ENCODE measurements around the gene SOD1.

Gene SOD1

DNA sequence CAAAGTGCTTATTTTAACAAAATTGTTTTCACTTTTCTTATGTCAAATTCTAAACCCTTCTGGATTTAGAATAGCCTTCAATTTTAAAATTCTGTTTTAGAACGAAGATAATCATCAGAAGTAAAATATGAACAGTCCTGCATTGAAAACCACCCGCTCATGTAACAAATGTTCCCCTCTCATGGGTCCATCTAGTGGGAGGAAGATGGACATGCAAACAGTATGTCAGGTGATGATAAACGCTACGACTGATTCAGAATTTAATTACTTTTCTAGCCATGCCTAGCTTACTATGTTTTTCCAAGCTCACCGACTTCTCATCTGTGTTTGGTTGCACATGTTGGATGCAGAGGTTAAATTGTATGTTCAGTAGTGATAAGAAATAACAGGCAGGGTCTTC is 23.5 kb downstream of the SOD1 start:
- Histone ChIP-seq H3K27me3 (no peaks in the 10 kb centered on the region; the same call in 1 of the 2 replicates), H3K9me3 (no peaks in the 10 kb centered on the region), H3K4me1 (no peaks in the 10 kb centered on the region), H3K36me3 (peaks cover 64% of the 10 kb centered on the region), H3K4me3 (ENCODE audit: low read depth, low read length) (no peak overlapping the region)
- TF ChIP-seq, protein P1, sequence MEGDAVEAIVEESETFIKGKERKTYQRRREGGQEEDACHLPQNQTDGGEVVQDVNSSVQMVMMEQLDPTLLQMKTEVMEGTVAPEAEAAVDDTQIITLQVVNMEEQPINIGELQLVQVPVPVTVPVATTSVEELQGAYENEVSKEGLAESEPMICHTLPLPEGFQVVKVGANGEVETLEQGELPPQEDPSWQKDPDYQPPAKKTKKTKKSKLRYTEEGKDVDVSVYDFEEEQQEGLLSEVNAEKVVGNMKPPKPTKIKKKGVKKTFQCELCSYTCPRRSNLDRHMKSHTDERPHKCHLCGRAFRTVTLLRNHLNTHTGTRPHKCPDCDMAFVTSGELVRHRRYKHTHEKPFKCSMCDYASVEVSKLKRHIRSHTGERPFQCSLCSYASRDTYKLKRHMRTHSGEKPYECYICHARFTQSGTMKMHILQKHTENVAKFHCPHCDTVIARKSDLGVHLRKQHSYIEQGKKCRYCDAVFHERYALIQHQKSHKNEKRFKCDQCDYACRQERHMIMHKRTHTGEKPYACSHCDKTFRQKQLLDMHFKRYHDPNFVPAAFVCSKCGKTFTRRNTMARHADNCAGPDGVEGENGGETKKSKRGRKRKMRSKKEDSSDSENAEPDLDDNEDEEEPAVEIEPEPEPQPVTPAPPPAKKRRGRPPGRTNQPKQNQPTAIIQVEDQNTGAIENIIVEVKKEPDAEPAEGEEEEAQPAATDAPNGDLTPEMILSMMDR (IDR thresholded peaks at IDR 0.05; ENCODE audit: low read depth, low read length), result peak; percentile 42
- no peak for DNase-seq

DNA sequence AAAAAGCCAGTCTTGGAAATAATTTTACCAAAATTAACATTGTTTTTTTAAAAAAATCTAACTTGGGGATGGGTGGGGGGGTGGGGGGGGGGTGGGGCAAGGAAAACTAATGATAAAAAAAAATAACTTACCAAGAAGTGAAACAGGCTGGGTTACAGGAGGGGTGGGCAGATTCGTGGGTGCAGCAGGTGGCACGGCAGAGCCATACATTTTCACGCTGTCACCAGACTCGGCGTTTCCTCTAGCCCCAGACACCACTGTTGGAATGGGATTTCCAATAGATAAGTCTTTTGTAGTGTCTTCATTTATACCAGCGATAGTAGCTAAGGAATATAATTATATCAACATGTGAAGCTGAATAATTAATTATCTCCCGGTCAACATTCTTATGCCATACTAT is 25.4 kb downstream of the SOD1 start:
- Histone ChIP-seq H3K9me3 (no peaks in the 10 kb centered on the region), H3K36me3 (peaks cover 75% of the 10 kb centered on the region), H3K4me3 (ENCODE audit: low read depth, low read length) (no peak overlapping the region), H3K4me1 (no peaks in the 10 kb centered on the region), H3K27me3 (no peaks in the 10 kb centered on the region; the same call in 1 of the 2 replicates)
- TF ChIP-seq, protein P1 (IDR thresholded peaks at IDR 0.05; ENCODE audit: low read depth, low read length), result no peak
- no peak for DNase-seq

DNA sequence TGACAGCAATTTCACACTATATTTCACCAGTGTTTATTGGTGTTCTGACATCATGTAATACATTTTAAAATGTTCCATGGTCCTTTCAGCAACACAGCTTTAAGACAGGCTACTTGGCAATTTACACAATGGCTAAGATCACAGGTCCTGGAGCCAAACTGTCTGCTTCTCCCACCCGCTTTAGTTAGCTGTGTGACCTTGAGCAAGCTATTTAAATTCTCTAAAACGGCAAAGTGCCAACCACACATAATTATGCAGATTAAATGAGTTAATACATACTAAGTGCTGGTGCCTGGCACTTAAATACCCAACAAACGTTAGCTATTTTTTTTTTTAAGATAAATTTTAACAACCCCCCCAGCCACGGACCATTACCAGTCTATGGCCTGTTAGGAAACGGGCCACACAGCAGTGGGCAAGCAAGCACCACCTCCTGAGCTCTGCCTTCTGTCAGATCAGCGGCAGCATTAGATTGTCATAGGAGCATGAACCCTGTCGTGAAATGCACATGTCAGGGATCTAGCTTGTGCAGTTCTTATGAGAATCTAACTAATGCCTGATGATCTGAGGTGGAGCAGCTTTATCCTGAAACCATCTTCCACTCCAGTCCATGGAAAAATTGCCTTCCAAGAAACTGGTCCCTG is 26.9 kb downstream of the SOD1 start:
- peaks cover 83% of the 10 kb centered on the region for H3K36me3 ChIP-seq

DNA sequence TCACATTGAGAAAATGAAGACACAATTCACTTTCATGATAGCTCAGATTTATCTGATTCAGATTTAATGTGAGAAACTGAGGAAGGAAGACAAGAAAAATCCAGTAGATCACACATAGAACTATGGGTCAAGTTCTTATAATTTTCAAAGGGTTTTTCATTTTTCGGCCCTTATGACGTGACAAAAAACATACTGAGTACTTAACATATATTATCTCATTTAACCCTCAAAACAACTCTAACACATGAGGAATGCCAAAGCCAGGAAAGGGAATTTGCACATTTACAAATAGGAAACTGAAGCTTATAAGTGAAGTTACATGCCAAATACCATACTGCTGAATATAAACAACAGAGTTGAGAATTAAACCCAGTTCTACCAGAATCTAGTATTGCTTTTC is 27.6 kb downstream of the SOD1 start:
- TF ChIP-seq, protein P1 (IDR thresholded peaks at IDR 0.05; ENCODE audit: low read depth, low read length), result no peak
- Histone ChIP-seq H3K4me1 (no peaks in the 10 kb centered on the region), H3K4me3 (ENCODE audit: low read depth, low read length) (no peak overlapping the region), H3K36me3 (peaks cover 83% of the 10 kb centered on the region), H3K27me3 (no peaks in the 10 kb centered on the region; the same call in 1 of the 2 replicates), H3K9me3 (no peaks in the 10 kb centered on the region)
- DNase-seq, result no peak

More for the DNA sequence above, 26.9 kb downstream of the SOD1 start:
- no peak for DNase-seq
- Histone ChIP-seq H3K4me3 (ENCODE audit: low read depth, low read length) (no peak overlapping the region), H3K27me3 (no peaks in the 10 kb centered on the region; the same call in 1 of the 2 replicates), H3K4me1 (no peaks in the 10 kb centered on the region), H3K9me3 (no peaks in the 10 kb centered on the region)
- TF ChIP-seq, protein P1 (IDR thresholded peaks at IDR 0.05; ENCODE audit: low read depth, low read length), result no peak

DNA sequence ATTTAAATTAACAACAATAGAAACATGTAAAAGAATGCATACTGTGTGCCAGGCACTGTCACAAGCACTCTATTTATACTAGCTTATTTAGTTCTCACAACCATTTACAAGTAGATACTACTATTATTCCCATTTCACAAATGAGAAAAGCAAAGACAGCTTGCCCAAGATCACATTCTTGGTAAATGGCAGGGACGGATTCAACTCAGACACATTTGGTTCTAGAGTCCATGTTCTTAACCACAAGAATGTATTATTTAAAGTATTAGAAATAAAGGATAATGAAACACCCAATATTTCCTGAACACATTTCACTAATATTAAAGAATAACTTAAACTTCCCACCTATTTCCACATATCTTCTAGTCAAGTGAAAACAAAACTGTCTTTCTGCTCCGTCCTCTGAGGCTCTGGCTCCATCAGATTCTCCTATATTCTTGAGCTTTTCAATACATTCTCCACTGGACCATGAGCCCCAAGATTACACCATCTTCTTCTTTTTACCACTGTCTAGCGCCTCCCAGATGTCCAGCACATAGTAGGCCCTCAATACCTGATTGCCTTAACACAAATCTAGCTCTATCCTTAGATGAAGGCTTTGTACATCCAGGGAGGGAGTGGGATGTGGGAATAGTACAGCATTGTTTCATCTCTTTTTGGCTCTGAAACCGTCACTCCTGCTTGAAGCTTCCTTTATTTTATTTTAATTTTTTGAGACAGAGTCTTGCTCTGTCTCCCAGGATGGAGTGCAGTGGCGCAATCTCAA is 29.3 kb downstream of the SOD1 start:
- Histone ChIP-seq H3K4me3 (ENCODE audit: low read depth, low read length) (no peak overlapping the region), H3K36me3 (peaks cover 86% of the 10 kb centered on the region), H3K9me3 (no peaks in the 10 kb centered on the region), H3K4me1 (no peaks in the 10 kb centered on the region), H3K27me3 (no peaks in the 10 kb centered on the region; the same call in 1 of the 2 replicates)
- DNase-seq, result no peak
- TF ChIP-seq, protein P1 (IDR thresholded peaks at IDR 0.05; ENCODE audit: low read depth, low read length), result no peak

DNA sequence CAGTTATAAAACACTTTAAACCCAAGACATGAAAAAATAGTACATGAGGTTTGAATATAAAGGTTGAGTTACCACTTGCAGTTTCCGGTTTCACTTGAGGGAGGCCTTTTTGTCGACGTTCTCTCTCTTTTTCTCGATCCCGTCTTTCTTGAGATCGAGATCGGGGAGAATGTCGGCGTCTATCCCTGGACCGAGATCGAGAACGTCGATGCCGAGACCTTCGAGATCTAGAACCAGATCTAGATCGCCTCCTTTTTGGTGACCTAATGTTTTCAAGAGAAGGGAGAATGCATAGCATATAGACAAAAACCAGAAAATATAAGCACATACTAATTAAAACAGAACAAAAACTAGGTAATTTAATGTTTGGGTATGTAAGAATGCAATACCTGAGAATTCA is 33.7 kb downstream of the SOD1 start:
- no peaks in the 10 kb centered on the region for H3K4me1 ChIP-seq
- TF ChIP-seq, protein P1 (IDR thresholded peaks at IDR 0.05; ENCODE audit: low read depth, low read length), result no peak
- H3K27me3 ChIP-seq, result no peaks in the 10 kb centered on the region
- no peak overlapping the region for H3K4me3 ChIP-seq (ENCODE audit: low read depth, low read length)
- no peaks in the 10 kb centered on the region for H3K9me3 ChIP-seq
- no peak for DNase-seq
- H3K36me3 ChIP-seq, result peaks cover 86% of the 10 kb centered on the region
